HG02610 (cell line): ENCODE results near the gene SPRR2F.

Experiments
- ATAC-seq: cut with Tn5 transposase; IDR thresholded peaks from one replicate; pipeline ENCODE4 v1.9.1; 2021; ENCODE audit warnings: mild to moderate bottlenecking, moderate library complexity; ENCODE audit not compliant: unreplicated experiment

Gene SPRR2F

GRCh38 chr1:153081736-153082135 is 31.6 kb downstream of the SPRR2F start:
- no peak for ATAC-seq

DNA sequence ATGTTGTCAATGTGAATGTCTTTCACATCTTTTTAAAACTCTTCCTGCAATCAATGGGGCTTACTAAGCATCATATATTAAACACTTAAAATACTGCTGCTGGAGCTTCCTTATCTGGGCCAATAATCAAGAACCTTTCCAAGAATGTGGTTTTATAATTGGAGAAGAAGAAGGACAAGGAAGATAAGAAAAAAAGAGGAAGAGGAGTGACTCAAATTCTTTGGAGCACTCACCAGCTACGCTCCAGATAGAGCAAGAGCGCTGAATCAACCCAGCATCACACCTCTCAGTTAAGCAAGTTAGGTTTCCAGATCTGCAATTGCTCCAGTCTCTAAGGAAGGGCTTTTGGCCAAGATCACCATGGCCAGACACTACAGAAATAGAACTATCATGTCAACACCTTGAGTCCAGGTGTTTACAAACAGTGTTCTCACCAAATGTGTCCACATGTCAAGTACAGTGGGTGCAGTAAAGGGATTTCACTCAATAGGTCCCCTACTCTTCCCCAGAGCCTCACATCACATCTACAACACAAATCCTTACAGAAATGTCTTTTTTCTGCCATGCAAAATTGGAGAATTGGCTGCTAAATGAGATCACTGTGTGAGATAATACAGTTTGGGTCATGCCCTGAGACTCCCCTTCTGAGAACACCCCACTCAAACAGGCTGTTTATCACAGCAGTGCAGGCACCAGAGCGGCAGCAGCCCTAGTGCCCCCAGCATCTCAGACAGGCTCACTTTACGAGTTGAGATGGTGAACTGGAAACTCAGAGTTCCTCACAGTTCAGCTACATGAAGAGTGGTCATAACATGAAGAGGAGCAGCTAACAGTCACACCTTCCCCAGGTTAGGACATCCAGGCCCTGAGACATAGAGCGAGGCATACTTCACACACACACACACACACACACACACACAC is 40.2 kb downstream of the SPRR2F start:
- ATAC-seq = no peak

DNA sequence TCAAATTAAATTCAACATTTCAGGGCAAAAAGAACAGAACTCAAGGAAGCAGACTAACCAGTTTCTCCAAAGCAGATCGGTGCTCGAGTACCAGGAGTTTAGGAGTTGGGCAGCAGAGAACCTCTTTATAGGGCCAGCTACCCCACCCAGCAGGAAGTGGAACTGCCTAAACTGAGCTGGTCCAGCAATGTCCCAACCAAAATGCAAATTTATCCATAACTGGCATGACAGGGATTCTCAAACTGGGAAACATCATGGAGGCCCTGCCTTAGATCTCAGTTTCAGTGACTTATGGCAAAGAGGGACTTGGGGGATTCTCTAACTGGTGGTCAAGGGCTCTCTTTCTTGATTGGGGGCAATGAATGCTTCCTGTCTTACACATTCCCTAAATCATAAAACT is 41.8 kb downstream of the SPRR2F start, which contains the start of gene SPRR2B:
TSS of gene SPRR2B (minus strand) at position 101 of the 400 bp plus-strand sequence. CDS start 772 bp downstream, outside the sequence.
- ATAC-seq = no peak

GRCh38 chr1:153070243-153070642 is 43.1 kb downstream of the SPRR2F start:
- ATAC-seq = no peak
